GM12878 (cell line): ENCODE results near the gene NUDCD3. TPM values are rescaled to one million over a fixed set of nuclear protein-coding genes. Genes with fewer than 3 reads are reported as not detected.

Experiments
- ATAC-seq: fragments of 200-7000 bp; cut with Tn5 transposase; 3 replicates; pipeline ENCODE4 v1.9.1; 2020; ENCODE audit warnings: mild to moderate bottlenecking, moderate library complexity
- BruUV-seq: library from RNA; stranded (reverse); fragments of 400-500 nt; replicated peaks from 2 replicates; lab custom pipeline; 2021; lab: Mats Ljungman, UMichigan
- CTCF ChIA-PET: fragments of 300-600 bp; sonication (Branson Sonifier 250); formaldehyde crosslinking; extraction: SDS; loops from one replicate; lab custom pipeline; 2021; ENCODE audit warnings: inconsistent platforms; lab: Yijun Ruan, JAX
- POLR2A ChIA-PET: fragments of 350-600 bp; formaldehyde crosslinking; extraction: SDS; loops from one replicate; lab custom pipeline; 2021; ENCODE audit warnings: inconsistent platforms; lab: Charles Lee
- RAD21 ChIA-PET: fragments of 300-600 bp; sonication (Branson Sonifier 250); formaldehyde crosslinking; loops from one replicate; lab custom pipeline; 2023; ENCODE audit warnings: antibody characterized with exemption; ENCODE audit not compliant: unreplicated experiment; lab: Charles Lee
- SMC1A ChIA-PET: fragments of 300-600 bp; sonication (Branson Sonifier 250); formaldehyde crosslinking; loops from one replicate; lab custom pipeline; 2023; ENCODE audit not compliant: unreplicated experiment, uncharacterized antibody; lab: Charles Lee
- DNase-seq: peaks from one replicate; pipeline ENCODE4 v3.0.0-alpha.2; 2011; ENCODE audit warnings: low read depth, low spot score
- FAIRE-seq: peaks from 3 replicates; lab custom pipeline; 2011; peaks lifted over from hg19 to GRCh38; lab: Jason Lieb, UNC
- H2AFZ ChIP-seq: 2 replicates; pipeline ENCODE4 v1.6.0; 2011; ENCODE audit warnings: low read depth, low read length, control low read depth; ENCODE audit not compliant: control insufficient read depth
- H3K27ac ChIP-seq: 2 replicates; pipeline ENCODE4 v1.5.1; 2011; ENCODE audit warnings: control low read depth; ENCODE audit not compliant: control insufficient read depth, insufficient read depth
- H3K27me3 ChIP-seq, 2 experiments: replicated peaks in 1 of 2; 2 replicates each; pipeline versions ENCODE4 v1.6.0 to v1.6.1; 2011; ENCODE audit warnings: low read length in 1 of 2; ENCODE audit not compliant: control insufficient read depth in 2 of 2, insufficient read depth in 2 of 2
- H3K36me3 ChIP-seq, 2 experiments: 2 replicates each; pipeline ENCODE4 v1.5.1; 2011; ENCODE audit warnings: low read length in 1 of 2; ENCODE audit not compliant: control insufficient read depth in 2 of 2, insufficient read depth in 2 of 2
- H3K4me1 ChIP-seq: 2 replicates; pipeline ENCODE4 v1.6.1; 2011; ENCODE audit warnings: mild to moderate bottlenecking, low read length, moderate library complexity, mixed read lengths; ENCODE audit not compliant: control insufficient read depth, insufficient read depth
- H3K4me2 ChIP-seq: 2 replicates; pipeline ENCODE4 v1.6.0; 2011; ENCODE audit warnings: control low read depth; ENCODE audit not compliant: control insufficient read depth, insufficient read depth
- H3K4me3 ChIP-seq: fragments of 200-600 bp; sonication (generic); 2 replicates; pipeline ENCODE4 v1.5.1; 2016
- H3K79me2 ChIP-seq: 2 replicates; pipeline ENCODE4 v1.6.0; 2011; ENCODE audit warnings: low read length; ENCODE audit not compliant: control insufficient read depth, insufficient read depth
- H3K9ac ChIP-seq: 2 replicates; pipeline ENCODE4 v1.8.0; 2011; ENCODE audit warnings: low read length, control low read depth, mixed read lengths; ENCODE audit not compliant: control insufficient read depth, insufficient read depth
- H3K9me3 ChIP-seq: replicated peaks from 3 replicates; pipeline ENCODE4 v1.5.1; 2011; ENCODE audit warnings: mild to moderate bottlenecking, low read length; ENCODE audit not compliant: control insufficient read depth, insufficient read depth
- H4K20me1 ChIP-seq: 2 replicates; pipeline ENCODE4 v1.6.0; 2011; ENCODE audit not compliant: control insufficient read depth, insufficient read depth
- BCLAF1 ChIP-seq: fragments of 450-650 bp; IDR thresholded peaks from 2 replicates; pipeline ENCODE4 v1.6.1; 2017; ENCODE audit warnings: antibody characterized with exemption, mild to moderate bottlenecking, moderate library complexity
- CBX5 ChIP-seq: sonication (generic); IDR thresholded peaks from 2 replicates; pipeline ENCODE4 v1.6.1; 2016; ENCODE audit warnings: low read depth, moderate library complexity, mild to moderate bottlenecking, inconsistent platforms
- CREB1 ChIP-seq: IDR thresholded peaks from 2 replicates; pipeline ENCODE4 v1.6.1; 2012; ENCODE audit warnings: low read depth, mild to moderate bottlenecking, inconsistent platforms
- ESRRA ChIP-seq: IDR thresholded peaks from 2 replicates; pipeline ENCODE4 v1.6.1; 2012; ENCODE audit warnings: mild to moderate bottlenecking, low read length, improper control_type of control experiment
- HDGF ChIP-seq: fragments of 450-650 bp; IDR thresholded peaks from 2 replicates; pipeline ENCODE4 v1.6.1; 2016; ENCODE audit warnings: antibody characterized with exemption
- NFIC ChIP-seq: IDR thresholded peaks from 2 replicates; pipeline ENCODE4 v1.6.1; 2012; ENCODE audit warnings: low read depth, mild to moderate bottlenecking, inconsistent platforms, low read length, moderate library complexity
- RCOR1 ChIP-seq: conservative IDR thresholded peaks from 2 replicates; pipeline ENCODE4 v1.6.1; 2012; ENCODE audit warnings: low read depth, low read length, improper control_type of control experiment
- RUNX3 ChIP-seq: IDR thresholded peaks from 2 replicates; pipeline ENCODE4 v1.6.1; 2012; ENCODE audit warnings: low read length, inconsistent platforms
- SMC3 ChIP-seq: IDR thresholded peaks from 2 replicates; pipeline ENCODE4 v1.6.1; 2011; ENCODE audit warnings: low read length, improper control_type of control experiment, borderline replicate concordance
- STAT1 ChIP-seq: fragments of 450-650 bp; conservative IDR thresholded peaks from 2 replicates; pipeline ENCODE4 v1.6.1; 2014; ENCODE audit warnings: antibody characterized with exemption, mild to moderate bottlenecking
- SUPT20H ChIP-seq: IDR thresholded peaks from 2 replicates; pipeline ENCODE4 v1.6.1; 2011; ENCODE audit warnings: low read depth, mild to moderate bottlenecking, low read length, moderate library complexity, borderline replicate concordance; ENCODE audit not compliant: control insufficient read depth
- WRNIP1 ChIP-seq: IDR thresholded peaks from 2 replicates; pipeline ENCODE4 v1.6.1; 2011; ENCODE audit warnings: low read depth, low read length, improper control_type of control experiment, borderline replicate concordance
- ZNF24 ChIP-seq: fragments of 450-650 bp; IDR thresholded peaks from 2 replicates; pipeline ENCODE4 v1.6.1; 2017; ENCODE audit warnings: antibody characterized with exemption, mild to moderate bottlenecking
- ZNF384 ChIP-seq: IDR thresholded peaks from 2 replicates; pipeline ENCODE4 v1.6.1; 2012; ENCODE audit warnings: low read depth, mild to moderate bottlenecking, low read length, improper control_type of control experiment, borderline replicate concordance
- ZSCAN29 ChIP-seq: fragments of 450-650 bp; IDR thresholded peaks from 2 replicates; pipeline ENCODE4 v1.6.1; 2017; ENCODE audit warnings: mild to moderate bottlenecking, moderate library complexity
- WGBS: methylation state at CpG from one replicate; pipeline ENCODE4 v1.1.6; 2016; ENCODE audit warnings: low lambda C conversion rate; ENCODE audit not compliant: insufficient replicate concordance, insufficient coverage; ENCODE audit errors: missing lambda C conversion rate; 5-methylcytosine and 5-hydroxymethylcytosine counted together
- in situ Hi-C: fragments of 300-500 bp; cut with MboI; formaldehyde crosslinking; loops from 9 replicates; pipeline ENCODE4 v1.14.3; 2018; ENCODE audit warnings: mixed read lengths
- intact Hi-C: fragments of 100-400 bp; cut with micrococcal nuclease; formaldehyde crosslinking; loops from one replicate; pipeline ENCODE4 v1.14.2; 2022; ENCODE audit not compliant: unreplicated experiment
- polyA plus RNA-seq, 11 experiments: library from polyadenylated mRNA; depleted of rRNA in 4 of 11; unstranded in 6 of 11; stranded (reverse) in 5 of 11; fragments of >200 nt; fragmentation: Nextera tagmentation in 4 of 11; fragmentation: Illumina TruSeq in 1 of 11; extraction: Ambion mirVana in 4 of 11; extraction: Trizol in 1 of 11; gene quantifications; 1 replicate in 1 of 11; 2 replicates in 10 of 11; pipeline versions ENCODE4 v1.2.1 to v1.2.3, GENCODE V29; 2011 to 2016; ENCODE audit warnings: inconsistent platforms in 2 of 11, missing spikeins in 2 of 11, low read depth in 1 of 11
- total RNA-seq, 4 experiments: library from RNA; depleted of rRNA in 3 of 4; stranded (reverse); fragments of >200 nt in 3 of 4; fragmentation: Illumina TruSeq in 1 of 4; extraction: Trizol in 1 of 4; gene quantifications; 2 replicates each; pipeline versions ENCODE4 v1.2.1 to v1.2.3, GENCODE V29; 2013 to 2021

The NUDCD3 gene
- total and polyA plus RNA-seq, 10 of the 15 experiments (the other 5 are each of a cell fraction or from before 2014, with no cell fraction given): 25.0 to 89.8 (median 46.4) TPM

GRCh38 chr7:44438816-44439215 lies 51.6 kb downstream of the NUDCD3 start:
- Histone ChIP-seq H3K4me2 (no peak overlapping the region), H3K4me1 (no peaks in the 10 kb centered on the region), H3K9ac (no peak overlapping the region), H4K20me1 (no peaks in the 10 kb centered on the region; the same call in 1 of the 2 replicates), H3K79me2 (peaks cover 2% of the 10 kb centered on the region; the same call in 1 of the 2 replicates), H3K36me3 (no peaks in the 10 kb centered on the region; a peak in 2 of 4 replicates), H3K27ac (no peak overlapping the region), H3K27me3 (no peaks in the 10 kb centered on the region), H2AFZ (no peak overlapping the region), H3K9me3 (no peaks in the 10 kb centered on the region), H3K4me3 (no peak overlapping the region)
- no peak for DNase-seq
- ChIA-PET POLR2A (no interaction called here), SMC1A (no interaction called here), RAD21 (interaction anchor here (0.9 kb wide), 1 partner anchor 202 kb away, joined by 3 read pairs; no protein-coding TSS in a partner anchor), CTCF (no interaction called here)
- BruUV-seq: no TSS peak
- WGBS: 100% methylated on average over 4 of the region's 4 CpGs
- FAIRE-seq: no peak
- intact Hi-C loops (no loop called here), in situ Hi-C loops (no loop called here)
- ATAC-seq: no peak
- no peak for TF ChIP-seq ZSCAN29
- no peak for TF ChIP-seq WRNIP1
- no peak for TF ChIP-seq STAT1
- no peak for TF ChIP-seq BCLAF1
- no peak for TF ChIP-seq RUNX3
- TF ChIP-seq ESRRA: no peak
- TF ChIP-seq RCOR1: no peak
- TF ChIP-seq SMC3: no peak
- TF ChIP-seq ZNF384: no peak
- TF ChIP-seq CBX5: no peak
- no peak for TF ChIP-seq SUPT20H
- no peak for TF ChIP-seq NFIC
- no peak for TF ChIP-seq ZNF24
- TF ChIP-seq HDGF: no peak
- no peak for TF ChIP-seq CREB1
